PFSK-1 (cell line): ENCODE measurements around the gene SNX7.

Experiments used
- FOXP2 ChIP-seq: optimal IDR thresholded peaks from 2 replicates; pipeline ENCODE3; 2011; ENCODE audit warnings: borderline replicate concordance, control low read depth, inconsistent platforms; ENCODE audit not compliant: insufficient read depth; ENCODE audit errors: extremely low read length, extremely low read depth
- POLR2AphosphoS5 ChIP-seq: IDR thresholded peaks from 2 replicates; pipeline ENCODE4 v1.6.1; 2012; ENCODE audit warnings: low read depth, mild to moderate bottlenecking, control low read depth, low read length, moderate library complexity
- REST ChIP-seq, 2 experiments: IDR thresholded peaks; 2 replicates each; pipeline versions ENCODE4 v1.6.1 to v1.8.0; 2011 to 2012; ENCODE audit warnings: low read depth in 2 of 2, low read length in 2 of 2, control low read depth in 1 of 2, inconsistent platforms in 1 of 2, mild to moderate bottlenecking in 1 of 2, moderate library complexity in 1 of 2; ENCODE audit not compliant: insufficient read depth in 1 of 2
- SIN3A ChIP-seq: IDR thresholded peaks from 2 replicates; pipeline ENCODE4 v1.6.1; 2012; ENCODE audit warnings: mild to moderate bottlenecking, low read length, moderate library complexity, borderline replicate concordance; ENCODE audit not compliant: insufficient read depth
- TAF1 ChIP-seq: IDR thresholded peaks from 2 replicates; pipeline ENCODE4 v1.6.1; 2012; ENCODE audit warnings: low read length, control low read depth, borderline replicate concordance; ENCODE audit not compliant: insufficient read depth

- TF ChIP-seq SIN3A (no peak), TAF1 (no peak), POLR2AphosphoS5 (no peak), REST (IDR thresholded peaks at IDR 0.05; ENCODE audit: insufficient read depth in 1 of 2, low read depth in 2 of 2, low read length in 2 of 2) (no peak), FOXP2 (no peak)
Measured at GRCh38 chr1:98674075-98674781, 12.7 kb downstream of the SNX7 start.
